GM04504 (cell line): ENCODE measurements around the gene CAMTA1.

Experiments
- DNase-seq: peaks from one replicate; pipeline ENCODE4 v3.0.0-alpha.2; 2012; ENCODE audit warnings: low read depth

Gene CAMTA1

GRCh38 chr1:7287013-7287412 lies 501.8 kb downstream of the CAMTA1 start:
- no peak for DNase-seq

DNA sequence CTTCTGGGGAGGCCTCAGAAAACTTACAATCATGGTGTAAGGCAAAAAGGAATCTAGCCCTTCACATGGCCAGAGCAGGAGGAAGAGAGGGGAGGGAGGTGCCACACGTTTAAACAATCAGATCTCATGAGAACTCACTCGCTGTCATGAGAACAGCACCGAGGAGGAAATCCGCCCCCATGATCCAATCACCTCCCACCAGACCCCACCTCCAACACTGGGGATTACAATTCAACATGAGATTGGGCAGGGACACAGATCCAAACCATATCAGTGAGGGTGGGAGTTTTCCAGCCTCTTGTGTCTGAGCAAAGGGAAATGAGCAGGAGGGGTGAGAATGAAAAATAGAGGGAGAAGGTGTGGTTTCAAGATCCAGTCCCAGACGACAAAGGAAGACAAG lies 503.7 kb downstream of the CAMTA1 start:
- no peak for DNase-seq

DNA sequence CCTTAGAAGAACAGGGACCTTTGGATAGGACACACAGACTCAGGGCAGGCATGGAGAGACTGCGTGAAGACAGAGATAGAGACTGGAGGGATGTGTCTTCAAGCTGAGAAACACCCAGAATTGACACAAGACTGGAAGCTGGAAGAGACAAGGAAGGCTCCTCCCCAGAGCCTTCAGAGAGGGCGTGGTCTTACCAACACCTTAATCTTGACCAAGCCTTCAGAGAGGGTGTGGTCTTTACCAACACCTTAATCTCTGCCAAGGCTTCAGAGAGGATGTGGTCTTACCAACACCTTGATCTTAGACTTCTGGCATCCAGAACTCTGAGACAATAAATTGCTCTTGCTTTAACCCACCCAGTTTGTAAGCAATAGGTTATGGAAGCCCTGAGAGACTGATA lies 504.4 kb downstream of the CAMTA1 start:
- DNase-seq = no peak

GRCh38 chr1:7290971-7291970 lies 506.0 kb downstream of the CAMTA1 start:
- DNase-seq = no peak

- no peak for DNase-seq
These were observed 506.9 kb downstream of the CAMTA1 start for GRCh38 chr1:7292036-7292681.

- no peak for DNase-seq
These were observed 507.6 kb downstream of the CAMTA1 start for GRCh38 chr1:7292714-7293419.

GRCh38 chr1:7293702-7294629 lies 508.7 kb downstream of the CAMTA1 start:
- no peak for DNase-seq

DNA sequence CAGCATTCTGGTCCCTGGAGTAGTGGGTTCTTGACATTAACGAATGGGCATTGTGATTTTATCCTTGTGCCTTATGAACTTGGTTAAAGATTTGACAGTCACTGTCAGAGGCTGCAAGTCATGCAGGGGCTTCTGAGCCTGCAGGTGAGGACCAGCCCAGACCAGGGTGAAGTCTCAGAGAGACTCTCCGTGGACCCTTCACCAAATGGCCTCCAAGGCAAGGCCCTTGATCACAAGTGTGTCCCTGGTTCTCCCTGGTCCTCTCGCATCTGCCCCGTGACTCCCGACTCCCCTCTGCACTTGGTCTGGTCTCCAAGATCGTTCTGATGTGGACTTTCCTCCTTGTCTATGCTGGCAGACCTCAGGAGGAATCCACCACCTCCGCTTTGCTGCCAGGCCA lies 509.4 kb downstream of the CAMTA1 start:
- no peak for DNase-seq

GRCh38 chr1:7295946-7296345 lies 510.7 kb downstream of the CAMTA1 start:
- DNase-seq = no peak

DNA sequence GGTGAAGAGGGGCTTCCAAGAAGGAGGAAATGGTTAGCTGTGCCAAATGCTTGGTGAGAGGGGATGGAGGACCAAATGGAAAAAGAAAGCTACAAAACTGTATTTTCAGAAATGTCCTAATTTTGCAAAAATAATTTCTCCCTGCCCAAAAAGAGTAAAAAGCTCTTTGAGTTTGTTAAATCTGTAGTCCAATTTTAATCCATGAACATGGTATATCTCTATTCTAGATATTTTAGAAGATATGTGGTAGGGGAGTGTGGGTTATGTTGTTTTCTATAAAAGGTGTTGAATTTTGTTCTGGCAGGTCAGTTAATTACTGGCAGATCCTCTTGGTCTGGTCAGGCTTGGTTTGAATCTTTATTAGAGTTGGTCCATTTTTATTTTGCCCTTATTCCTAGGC lies 511.7 kb downstream of the CAMTA1 start:
- DNase-seq = no peak

- DNase-seq = no peak
These were observed 512.9 kb downstream of the CAMTA1 start for GRCh38 chr1:7298145-7298544.

DNA sequence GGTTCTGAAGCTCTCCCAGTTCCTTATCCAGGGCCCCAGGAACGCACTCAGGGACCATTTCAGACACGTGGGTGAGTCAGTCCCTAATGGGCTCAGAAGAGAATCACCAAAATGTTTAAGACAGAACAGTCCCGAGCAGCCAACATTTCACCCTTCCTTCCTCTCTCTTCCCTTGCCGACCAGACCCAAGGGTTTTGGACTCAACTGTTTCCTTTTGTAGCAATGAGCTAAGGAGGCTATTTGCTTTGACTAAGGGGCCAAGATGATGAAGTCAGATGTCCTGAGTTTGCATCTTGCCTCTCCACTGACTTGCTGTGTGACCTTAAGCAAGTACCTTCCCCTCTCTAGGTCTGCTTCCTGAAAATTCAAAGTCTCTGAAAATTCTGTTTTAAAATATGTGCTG lies 513.5 kb downstream of the CAMTA1 start:
- no peak for DNase-seq

- peak; percentile 90 for DNase-seq
These were observed 514.1 kb downstream of the CAMTA1 start for GRCh38 chr1:7299329-7299799.

- DNase-seq = no peak
These were observed 514.7 kb downstream of the CAMTA1 start for GRCh38 chr1:7299994-7300393.

DNA sequence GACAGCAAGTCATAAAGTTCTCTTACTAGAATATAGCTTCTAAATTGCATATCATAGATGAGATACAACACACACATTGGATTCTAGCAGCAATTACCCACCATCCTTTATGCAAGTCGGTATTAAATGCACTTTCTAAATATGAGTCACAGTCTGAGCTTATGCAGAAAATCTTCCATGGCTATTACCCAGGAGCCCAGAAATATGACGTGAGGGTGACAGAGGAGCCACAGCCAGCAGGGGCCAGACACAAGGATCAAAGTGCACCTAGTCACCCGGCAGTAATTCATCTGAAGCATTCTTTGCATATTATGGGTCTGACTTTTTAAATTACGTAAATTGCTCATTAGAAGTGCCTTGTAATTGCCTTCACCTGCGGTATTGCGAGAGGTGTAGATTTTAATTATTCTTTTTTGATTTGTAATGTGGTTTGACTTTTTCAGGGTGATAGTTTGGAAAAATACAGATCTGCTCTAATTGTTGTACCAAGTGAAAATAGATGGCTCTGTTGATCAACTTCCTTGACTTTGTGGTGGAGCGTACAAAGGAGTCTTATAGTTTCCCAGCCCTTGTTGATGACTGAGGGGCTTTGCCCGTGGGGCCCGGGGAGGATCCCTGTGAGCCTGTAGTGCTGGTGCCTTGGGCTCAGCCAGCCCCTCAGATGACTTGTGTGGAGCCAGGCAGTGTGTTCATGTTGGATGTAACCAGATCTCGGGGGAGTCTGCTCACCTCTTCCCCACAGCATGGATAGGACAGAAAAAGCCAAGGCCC lies 515.8 kb downstream of the CAMTA1 start:
- no peak for DNase-seq

DNA sequence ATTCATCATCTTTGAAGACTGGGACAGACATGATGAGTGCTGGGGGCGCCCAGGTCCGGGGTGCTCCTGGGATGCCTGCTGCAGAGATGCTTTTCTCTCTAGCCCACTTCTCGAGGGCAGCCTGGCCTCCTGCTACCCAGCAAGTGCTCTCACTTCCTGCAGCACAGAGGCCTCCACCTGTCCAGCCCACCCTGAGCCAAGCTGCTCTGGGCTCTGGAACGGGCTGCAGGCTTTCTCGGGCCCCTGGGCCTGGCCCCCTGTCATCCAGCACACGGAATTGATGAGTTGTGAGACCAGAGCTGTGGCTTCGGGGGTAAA lies 516.4 kb downstream of the CAMTA1 start:
- DNase-seq = no peak

GRCh38 chr1:7302126-7302525 lies 516.9 kb downstream of the CAMTA1 start:
- no peak for DNase-seq

- no peak for DNase-seq
These were observed 517.6 kb downstream of the CAMTA1 start for GRCh38 chr1:7302873-7303272.

DNA sequence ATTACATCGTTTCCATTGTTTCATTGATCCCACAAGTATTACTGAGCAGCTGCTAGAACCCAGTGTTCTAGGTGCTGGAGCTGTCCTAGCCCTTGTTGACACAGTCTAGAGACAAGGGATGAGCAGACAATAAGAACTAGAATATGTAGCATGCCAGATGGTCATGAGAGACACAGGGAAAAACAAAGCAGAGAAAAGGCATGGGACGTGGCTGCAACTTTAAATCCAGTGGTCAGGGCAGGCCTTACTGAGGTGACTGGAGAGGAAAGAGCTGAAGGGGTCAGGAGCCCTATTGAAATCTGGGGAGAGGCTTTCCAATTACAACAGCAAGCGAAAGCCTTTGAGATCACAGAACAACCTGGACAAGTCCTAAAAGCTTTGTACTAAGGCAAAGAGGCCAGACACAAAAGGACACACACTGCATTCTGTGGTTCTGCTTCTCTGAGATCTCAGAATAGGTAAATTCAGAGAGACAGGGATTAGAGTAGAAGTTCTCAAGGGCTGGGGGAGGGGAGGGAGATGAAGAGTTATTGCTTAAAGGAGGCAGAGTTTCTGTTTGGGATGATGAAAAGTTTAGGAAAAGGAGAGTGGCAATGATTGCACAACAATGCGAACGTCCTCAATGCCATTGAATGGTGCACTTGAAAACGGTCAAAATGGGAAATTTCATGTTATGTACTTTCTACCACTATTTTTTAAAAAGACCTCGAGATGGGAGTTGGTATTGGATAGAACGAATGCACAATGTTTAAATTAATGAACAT lies 518.5 kb downstream of the CAMTA1 start:
- DNase-seq = no peak

GRCh38 chr1:7313081-7313546 lies 527.9 kb downstream of the CAMTA1 start:
- no peak for DNase-seq
